ENCODE data around the gene TMEM266.

- TF ChIP-seq CTCF (IDR thresholded peaks at IDR 0.05; ENCODE audit: insufficient read depth, low read length, poor library complexity, severe bottlenecking): no peak
- no peak for TF ChIP-seq EZH2phosphoT487 (conservative IDR thresholded peaks at IDR 0.05; ENCODE audit: low read length)
Observed at GRCh38 chr15:76150513-76150912, 90.7 kb downstream of the TMEM266 start.
